HCT116 (cell line): ENCODE results near the gene ASCL2. TPM values are rescaled to one million over a fixed set of nuclear protein-coding genes. Genes with fewer than 3 reads are reported as not detected.

ENCODE experiments used
- ATAC-seq: fragments of 200-7000 bp; cut with Tn5 transposase; 2 replicates; pipeline ENCODE4 v1.9.1; 2020; ENCODE audit warnings: mild to moderate bottlenecking, moderate library complexity
- BruUV-seq: library from RNA; stranded (reverse); fragments of 400-500 nt; replicated peaks from 2 replicates; lab custom pipeline; 2021; lab: Mats Ljungman, UMichigan
- CTCF ChIA-PET: fragments of 300-600 bp; sonication (Branson Sonifier 250); formaldehyde crosslinking; loops from one replicate; lab custom pipeline; 2021; ENCODE audit warnings: antibody characterized with exemption; lab: Charles Lee
- POLR2A ChIA-PET: fragments of 300-600, 350-600 bp; sonication (Branson Sonifier 250); formaldehyde crosslinking; loops from one replicate; lab custom pipeline; 2021; ENCODE audit warnings: antibody characterized with exemption; lab: Charles Lee
- RAD21 ChIA-PET, 2 experiments: fragments of 300-600 bp; sonication (Branson Sonifier 250); formaldehyde crosslinking; loops; one replicate each; lab custom pipeline; 2023; ENCODE audit warnings: low total read pairs in 2 of 2; ENCODE audit not compliant: uncharacterized antibody in 2 of 2, unreplicated experiment in 2 of 2, low non-redundant PET in 1 of 2; lab: Charles Lee
- DNase-seq: peaks from one replicate; pipeline ENCODE4 v3.0.0-alpha.2; 2010; ENCODE audit warnings: low read depth, low spot score
- H2AFZ ChIP-seq: fragments of 200-600 bp; shearing (Covaris generic), sonication (generic); 2 replicates; pipeline ENCODE4 v1.6.1; 2017; ENCODE audit warnings: low read depth, mixed run types, mixed read lengths, antibody characterized with exemption, low read length; ENCODE audit not compliant: poor library complexity, severe bottlenecking
- H3K27ac ChIP-seq: 2 replicates; pipeline ENCODE4 v1.5.1; 2012; ENCODE audit warnings: low read depth, low read length
- H3K27me3 ChIP-seq: fragments of 200-600 bp; sonication (generic); 2 replicates; pipeline ENCODE4 v1.6.1; 2016; ENCODE audit warnings: mixed run types, low read length, mixed read lengths; ENCODE audit not compliant: insufficient read depth
- H3K36me3 ChIP-seq, 2 experiments: fragments of 200-500 bp in 1 of 2; fragments of 200-600 bp in 1 of 2; sonication (Bioruptor generic) in 1 of 2; sonication (generic) in 1 of 2; 2 replicates each; pipeline versions ENCODE4 v1.5.1 to v1.6.1; 2014 to 2016; ENCODE audit warnings: low read length in 2 of 2, inconsistent platforms in 1 of 2, mixed read lengths in 1 of 2, mixed run types in 1 of 2; ENCODE audit not compliant: insufficient read depth in 2 of 2, control insufficient read depth in 1 of 2
- H3K4me1 ChIP-seq, 2 experiments: fragments of 200-600 bp in 1 of 2; sonication (generic) in 1 of 2; 2 replicates each; pipeline versions ENCODE4 v1.5.1 to v1.6.1; 2012 to 2017; ENCODE audit warnings: low read length in 2 of 2, inconsistent platforms in 1 of 2, mild to moderate bottlenecking in 1 of 2, mixed read lengths in 1 of 2, mixed run types in 1 of 2, moderate library complexity in 1 of 2; ENCODE audit not compliant: insufficient read depth in 2 of 2, control insufficient read depth in 1 of 2
- H3K4me2 ChIP-seq: fragments of 200-600 bp; sonication (generic); 2 replicates; pipeline ENCODE4 v1.6.1; 2017; ENCODE audit warnings: mixed run types, low read length, mixed read lengths
- H3K4me3 ChIP-seq, 2 experiments: fragments of 200-600 bp in 1 of 2; sonication (generic) in 1 of 2; replicated peaks in 1 of 2; 2 replicates each; pipeline ENCODE4 v1.5.1; 2011 to 2016; ENCODE audit warnings: low read length in 2 of 2, control low read depth in 1 of 2, low read depth in 1 of 2, mild to moderate bottlenecking in 1 of 2, mixed read lengths in 1 of 2, mixed run types in 1 of 2
- H3K79me2 ChIP-seq: fragments of 200-600 bp; sonication (generic); 2 replicates; pipeline ENCODE4 v1.6.1; 2017; ENCODE audit warnings: mild to moderate bottlenecking, mixed run types, low read length, moderate library complexity, mixed read lengths; ENCODE audit not compliant: insufficient read depth
- H3K9ac ChIP-seq: fragments of 200-600 bp; sonication (generic); 2 replicates; pipeline ENCODE4 v1.6.1; 2016; ENCODE audit warnings: low read length, mixed read lengths
- H3K9me2 ChIP-seq: fragments of 200-600 bp; sonication (generic), shearing (Covaris generic); 2 replicates; pipeline ENCODE4 v1.6.1; 2017; ENCODE audit warnings: mixed run types, mild to moderate bottlenecking, moderate library complexity; ENCODE audit not compliant: insufficient read depth
- H3K9me3 ChIP-seq, 2 experiments: fragments of 200-500 bp in 1 of 2; fragments of 200-600 bp in 1 of 2; sonication (Bioruptor generic) in 1 of 2; sonication (generic) in 1 of 2; 2 replicates each; pipeline ENCODE4 v1.6.1; 2014 to 2017; ENCODE audit warnings: low read length in 2 of 2, mixed read lengths in 2 of 2, inconsistent platforms in 1 of 2, low read depth in 1 of 2, mild to moderate bottlenecking in 1 of 2, mixed run types in 1 of 2, moderate library complexity in 1 of 2; ENCODE audit not compliant: control insufficient read depth in 1 of 2, insufficient read depth in 1 of 2
- H4K20me1 ChIP-seq: fragments of 200-600 bp; sonication (generic), shearing (Covaris generic); 2 replicates; pipeline ENCODE4 v1.6.1; 2017; ENCODE audit warnings: mixed run types, mild to moderate bottlenecking, moderate library complexity; ENCODE audit not compliant: insufficient read depth
- ATF3 ChIP-seq: IDR thresholded peaks from 2 replicates; pipeline ENCODE4 v1.6.1; 2012
- CBX3 ChIP-seq: IDR thresholded peaks from 2 replicates; pipeline ENCODE4 v1.6.1; 2012; ENCODE audit warnings: low read depth
- EZH2phosphoT487 ChIP-seq: fragments of 200-600 bp; IDR thresholded peaks from 2 replicates; pipeline ENCODE4 v1.6.1; 2018; ENCODE audit warnings: antibody characterized with exemption, borderline replicate concordance
- JUND ChIP-seq: IDR thresholded peaks from 2 replicates; pipeline ENCODE4 v1.6.1; 2012
- MAX ChIP-seq: IDR thresholded peaks from 2 replicates; pipeline ENCODE4 v1.6.1; 2012
- POLR2A ChIP-seq: IDR thresholded peaks from 2 replicates; pipeline ENCODE4 v1.7.0; 2011; ENCODE audit warnings: borderline replicate concordance; ENCODE audit not compliant: insufficient read depth, insufficient read length; ENCODE audit errors: extremely low read depth
- REST ChIP-seq: IDR thresholded peaks from 2 replicates; pipeline ENCODE4 v1.6.1; 2012; ENCODE audit warnings: low read depth
- SP1 ChIP-seq: IDR thresholded peaks from 2 replicates; pipeline ENCODE4 v1.6.1; 2012; ENCODE audit warnings: low read depth
- SRF ChIP-seq: IDR thresholded peaks from 2 replicates; pipeline ENCODE4 v1.6.1; 2012; ENCODE audit warnings: low read depth
- YY1 ChIP-seq: IDR thresholded peaks from 2 replicates; pipeline ENCODE4 v1.6.1; 2011; ENCODE audit warnings: low read length, low read depth, moderate library complexity, mild to moderate bottlenecking; ENCODE audit not compliant: insufficient replicate concordance; ENCODE audit errors: extremely low read depth
- ZBTB33 ChIP-seq: IDR thresholded peaks from 2 replicates; pipeline ENCODE4 v1.6.1; 2011; ENCODE audit warnings: mild to moderate bottlenecking, low read length, moderate library complexity; ENCODE audit not compliant: insufficient replicate concordance; ENCODE audit errors: extremely low read depth
- intact Hi-C: fragments of 100-400 bp; cut with micrococcal nuclease; formaldehyde crosslinking; loops from 2 replicates; pipeline ENCODE4 v1.10.0; 2022
- total RNA-seq: library from RNA; stranded (reverse); gene quantifications from one replicate; pipeline ENCODE4 v1.2.1, GENCODE V29; 2021; ENCODE audit not compliant: unreplicated experiment

ASCL2 gene
- total RNA-seq, 1 experiment from 2014 or later = not detected

- TF ChIP-seq REST (no peak), ZBTB33 (no peak), ATF3 (no peak), MAX (no peak), EZH2phosphoT487 (no peak)
Observed at GRCh38 chr11:2306877-2307500, 36.6 kb upstream of the ASCL2 start (continued).

GRCh38 chr11:2306452-2306823, 36.0 kb upstream of the ASCL2 start:
- Histone ChIP-seq H2AFZ (no peak overlapping the region), H3K27me3 (no peaks in the 10 kb centered on the region), H3K27ac (no peak overlapping the region), H4K20me1 (no peaks in the 10 kb centered on the region), H3K79me2 (no peaks in the 10 kb centered on the region), H3K9me2 (no peaks in the 10 kb centered on the region), H3K4me1 (no peaks in the 10 kb centered on the region), H3K36me3 (no peaks in the 10 kb centered on the region), H3K9me3 (no peaks in the 10 kb centered on the region), H3K4me2 (no peak overlapping the region), H3K4me3 (no peak overlapping the region), H3K9ac (no peak overlapping the region)
- DNase-seq (no peak), ATAC-seq (no peak)
- CTCF ChIA-PET = interaction anchor here (0.9 to 6.2 kb wide), 6 partner anchors 19 to 225 kb away, joined by 3 to 225 read pairs (median 4); partner anchors contain the start of gene TSSC4
- TF ChIP-seq POLR2A = no peak
- TF ChIP-seq CBX3 = no peak
- no peak for TF ChIP-seq EZH2phosphoT487
- no peak for TF ChIP-seq SRF
- no peak for TF ChIP-seq JUND
- no peak for TF ChIP-seq SP1
- no peak for TF ChIP-seq YY1
- POLR2A ChIA-PET = interaction anchor here (1.0 kb wide), 1 partner anchor 114 kb away, joined by 3 read pairs; no protein-coding TSS in a partner anchor
- intact Hi-C loops = loop anchor here (5.0 kb wide), 1 partner anchor 96 kb away; the partner anchor contains the start of gene TSSC4
- no TSS peak for BruUV-seq
- RAD21 ChIA-PET = interaction anchor here (3.0 to 3.1 kb wide), 2 partner anchors 113 to 114 kb away, joined by 42 to 56 read pairs; no protein-coding TSS in a partner anchor
